T-helper 17 cell (primary cell): ENCODE results near the gene VWF. TPM values are rescaled to one million over a fixed set of nuclear protein-coding genes. Genes with fewer than 3 reads are reported as not detected.

Experiments
- ATAC-seq: fragments of 150-1000 bp; cut with Tn5 transposase; 2 replicates; pipeline ENCODE4 v1.10.0; 2021; ENCODE audit warnings: mild to moderate bottlenecking, moderate library complexity
- DNase-seq, 3 donors: peaks; one replicate each; pipeline versions ENCODE4 v3.0.0 to v3.0.0-alpha.2; 2020 to 2021
- H3K9me3 ChIP-seq: one replicate; pipeline ENCODE4 v1.7.0; 2013; ENCODE audit warnings: low read length, mild to moderate bottlenecking; ENCODE audit not compliant: control insufficient read depth, poor library complexity, severe bottlenecking
- H3K27ac Mint-ChIP-seq: one replicate; pipeline ENCODE4 v1.8.0; 2022; ENCODE audit warnings: mild to moderate bottlenecking, moderate library complexity, mixed read lengths
- H3K27me3 Mint-ChIP-seq: one replicate; pipeline ENCODE4 v1.8.0; 2022; ENCODE audit warnings: mixed read lengths
- H3K36me3 Mint-ChIP-seq: one replicate; pipeline ENCODE4 v1.8.0; 2022; ENCODE audit warnings: low read depth, mixed read lengths
- H3K4me1 Mint-ChIP-seq: one replicate; pipeline ENCODE4 v1.8.0; 2022; ENCODE audit warnings: mild to moderate bottlenecking, mixed read lengths
- H3K4me3 Mint-ChIP-seq: one replicate; pipeline ENCODE4 v1.8.0; 2022; ENCODE audit warnings: mild to moderate bottlenecking, moderate library complexity, mixed read lengths
- total RNA-seq, 4 donors: library from RNA in 2 of 4; stranded (reverse) in 2 of 4; gene quantifications; one replicate each; pipeline ENCODE4 v1.2.3 and lab custom pipeline; 2022 to 2026

The VWF gene
- total RNA-seq, 2 donors from 2014 or later, result 0.55 to 4.1 TPM

- Mint-ChIP-seq H3K27me3 (peaks cover 38% of the 10 kb centered on the region), H3K27ac (no peak overlapping the region), H3K4me3 (no peak overlapping the region), H3K36me3 (no peaks in the 10 kb centered on the region), H3K4me1 (peaks cover 3% of the 10 kb centered on the region)
- DNase-seq (no peak), ATAC-seq (no peak)
- no peaks in the 10 kb centered on the region for H3K9me3 ChIP-seq
These were observed 198.8 kb downstream of the VWF start for GRCh38 chr12:5925646-5926045.

- no peak for ATAC-seq
- peak overlapping the region; percentile 45 for H3K4me3 Mint-ChIP-seq
- no peaks in the 10 kb centered on the region for H3K9me3 ChIP-seq
- H3K27ac Mint-ChIP-seq, result no peak overlapping the region
- no peaks in the 10 kb centered on the region for H3K36me3 Mint-ChIP-seq
- peaks cover 38% of the 10 kb centered on the region for H3K27me3 Mint-ChIP-seq
- DNase-seq, result no peak
- peaks cover 3% of the 10 kb centered on the region for H3K4me1 Mint-ChIP-seq
These were observed 200.1 kb downstream of the VWF start for GRCh38 chr12:5924342-5924741.

- Mint-ChIP-seq H3K36me3 (peaks cover 2% of the 10 kb centered on the region), H3K27ac (no peak overlapping the region), H3K4me3 (peak overlapping the region; percentile 45), H3K4me1 (peaks cover 3% of the 10 kb centered on the region), H3K27me3 (peaks cover 38% of the 10 kb centered on the region)
- ATAC-seq, result no peak
- DNase-seq, result no peak
- H3K9me3 ChIP-seq, result no peaks in the 10 kb centered on the region
These were observed 200.7 kb downstream of the VWF start for GRCh38 chr12:5923751-5924150.

GRCh38 chr12:5923043-5923605 lies 201.3 kb downstream of the VWF start:
- H3K27me3 Mint-ChIP-seq, result peaks cover 38% of the 10 kb centered on the region
- H3K9me3 ChIP-seq, result no peaks in the 10 kb centered on the region
- H3K4me3 Mint-ChIP-seq, result no peak overlapping the region
- peaks cover 3% of the 10 kb centered on the region for H3K4me1 Mint-ChIP-seq
- peaks cover 2% of the 10 kb centered on the region for H3K36me3 Mint-ChIP-seq
- no peak overlapping the region for H3K27ac Mint-ChIP-seq
- DNase-seq, result no peak
- no peak for ATAC-seq

GRCh38 chr12:5921966-5922899 lies 202.2 kb downstream of the VWF start:
- peaks cover 2% of the 10 kb centered on the region for H3K36me3 Mint-ChIP-seq
- peaks cover 38% of the 10 kb centered on the region for H3K27me3 Mint-ChIP-seq
- ATAC-seq, result no peak
- H3K4me1 Mint-ChIP-seq, result peaks cover 3% of the 10 kb centered on the region
- H3K9me3 ChIP-seq, result no peaks in the 10 kb centered on the region
- DNase-seq, result no peak
- H3K4me3 Mint-ChIP-seq, result no peak overlapping the region
- H3K27ac Mint-ChIP-seq, result no peak overlapping the region

GRCh38 chr12:5921027-5921909 lies 203.2 kb downstream of the VWF start:
- DNase-seq (no peak), ATAC-seq (no peak)
- Mint-ChIP-seq H3K36me3 (peaks cover 2% of the 10 kb centered on the region), H3K4me3 (no peak overlapping the region), H3K27ac (no peak overlapping the region), H3K27me3 (peaks cover 33% of the 10 kb centered on the region), H3K4me1 (peaks cover 3% of the 10 kb centered on the region)
- no peaks in the 10 kb centered on the region for H3K9me3 ChIP-seq

GRCh38 chr12:5916785-5917290 lies 207.6 kb downstream of the VWF start:
- H3K9me3 ChIP-seq, result no peaks in the 10 kb centered on the region
- H3K36me3 Mint-ChIP-seq, result peaks cover 2% of the 10 kb centered on the region
- no peak for DNase-seq
- ATAC-seq, result no peak
- peaks cover 3% of the 10 kb centered on the region for H3K4me1 Mint-ChIP-seq
- H3K4me3 Mint-ChIP-seq, result peak overlapping the region; percentile 19
- no peak overlapping the region for H3K27ac Mint-ChIP-seq
- H3K27me3 Mint-ChIP-seq, result peaks cover 27% of the 10 kb centered on the region

GRCh38 chr12:5915511-5915910 lies 209.0 kb downstream of the VWF start:
- no peak overlapping the region for H3K4me3 Mint-ChIP-seq
- ATAC-seq, result no peak

GRCh38 chr12:5914387-5915149 lies 209.9 kb downstream of the VWF start:
- DNase-seq (no peak), ATAC-seq (no peak)
- Mint-ChIP-seq H3K27ac (no peak overlapping the region), H3K27me3 (peaks cover 32% of the 10 kb centered on the region), H3K36me3 (peaks cover 2% of the 10 kb centered on the region), H3K4me3 (no peak overlapping the region), H3K4me1 (no peaks in the 10 kb centered on the region)
- no peaks in the 10 kb centered on the region for H3K9me3 ChIP-seq

More at GRCh38 chr12:5915511-5915910, 209.0 kb downstream of the VWF start:
- H3K27ac Mint-ChIP-seq, result no peak overlapping the region
- no peak for DNase-seq
- H3K9me3 ChIP-seq, result no peaks in the 10 kb centered on the region
- H3K27me3 Mint-ChIP-seq, result peaks cover 30% of the 10 kb centered on the region
- no peaks in the 10 kb centered on the region for H3K4me1 Mint-ChIP-seq
- peaks cover 2% of the 10 kb centered on the region for H3K36me3 Mint-ChIP-seq

GRCh38 chr12:5913387-5913786 lies 211.1 kb downstream of the VWF start:
- Mint-ChIP-seq H3K27me3 (peaks cover 35% of the 10 kb centered on the region), H3K4me1 (no peaks in the 10 kb centered on the region), H3K36me3 (no peaks in the 10 kb centered on the region), H3K27ac (no peak overlapping the region), H3K4me3 (no peak overlapping the region)
- DNase-seq (no peak), ATAC-seq (no peak)
- no peaks in the 10 kb centered on the region for H3K9me3 ChIP-seq

GRCh38 chr12:5912437-5913334 lies 211.8 kb downstream of the VWF start:
- H3K27me3 Mint-ChIP-seq, result peaks cover 42% of the 10 kb centered on the region
- no peaks in the 10 kb centered on the region for H3K36me3 Mint-ChIP-seq
- no peaks in the 10 kb centered on the region for H3K9me3 ChIP-seq
- no peak overlapping the region for H3K27ac Mint-ChIP-seq
- no peak for ATAC-seq
- H3K4me3 Mint-ChIP-seq, result no peak overlapping the region
- H3K4me1 Mint-ChIP-seq, result no peaks in the 10 kb centered on the region
- no peak for DNase-seq

- no peak for ATAC-seq
- H3K9me3 ChIP-seq, result no peaks in the 10 kb centered on the region
- Mint-ChIP-seq H3K27me3 (peaks cover 47% of the 10 kb centered on the region), H3K4me3 (no peak overlapping the region), H3K4me1 (no peaks in the 10 kb centered on the region), H3K36me3 (no peaks in the 10 kb centered on the region), H3K27ac (no peak overlapping the region)
- DNase-seq, result no peak
These were observed 212.5 kb downstream of the VWF start for GRCh38 chr12:5912011-5912410.
